ENCODE data around the gene ASTN2. TPM values are rescaled to one million over a fixed set of nuclear protein-coding genes. Genes with fewer than 3 reads are reported as not detected.

The ASTN2 gene
- total RNA-seq, 1 experiment from 2014 or later: 4.8 TPM

DNA sequence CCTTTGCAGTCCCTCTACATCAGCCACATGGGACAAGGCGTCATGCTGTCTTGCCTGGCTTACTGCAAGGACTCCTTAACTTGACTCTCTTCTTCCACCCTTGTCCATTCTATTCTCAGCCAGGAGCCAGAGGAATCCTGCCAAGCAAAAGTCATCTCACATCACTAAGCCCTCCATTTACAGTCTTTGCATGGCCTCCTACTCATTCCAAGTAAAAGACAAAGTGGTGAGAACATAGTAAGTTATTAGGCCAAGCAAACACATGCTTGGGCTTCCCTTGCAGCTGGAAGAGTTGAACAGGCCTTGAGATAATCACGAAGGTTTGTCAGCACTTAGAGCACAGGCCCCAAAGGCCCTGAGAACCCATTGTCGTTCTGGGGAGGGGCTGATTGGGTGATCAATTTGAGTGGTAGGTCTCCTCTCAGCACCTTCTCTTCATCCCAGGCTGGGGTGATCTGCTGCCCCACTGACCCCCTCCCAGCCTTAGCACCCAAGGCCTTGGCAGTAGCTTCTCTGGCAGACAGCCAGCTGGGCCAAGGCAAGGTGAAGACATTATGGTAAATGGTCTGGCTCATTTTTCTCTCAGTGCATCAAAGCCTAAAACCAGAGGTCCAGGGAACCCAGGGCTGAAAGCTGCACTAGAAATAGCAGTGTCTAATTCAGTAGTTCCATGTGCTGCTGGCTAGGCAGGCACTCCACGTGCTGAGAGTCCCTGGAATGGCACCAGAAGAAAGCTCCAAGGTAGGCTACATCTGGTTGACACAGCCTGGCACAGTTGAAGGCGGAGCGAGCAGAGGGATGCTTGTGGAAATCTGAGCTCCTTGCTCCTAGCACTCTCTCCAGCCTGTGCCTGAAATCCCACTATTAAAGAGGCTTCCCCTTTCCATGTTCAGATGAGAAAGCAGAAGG lies 121.4 kb downstream of the ASTN2 start:
- Histone ChIP-seq H3K27ac (ENCODE audit: low read depth, low read length) (no peak overlapping the region), H3K27me3 (ENCODE audit: insufficient read depth, low read length) (no peaks in the 10 kb centered on the region), H3K4me3 (replicated peaks in 1 of 2; ENCODE audit: low read depth in 1 of 2, low read length in 2 of 2) (no peak overlapping the region), H3K4me1 (ENCODE audit: control insufficient read depth in 1 of 2, insufficient read depth in 2 of 2, low read length in 2 of 2) (no peaks in the 10 kb centered on the region), H3K9ac (ENCODE audit: low read length) (no peak overlapping the region), H2AFZ (ENCODE audit: low read depth, low read length, poor library complexity, severe bottlenecking) (no peak overlapping the region), H3K79me2 (ENCODE audit: insufficient read depth, low read length) (no peaks in the 10 kb centered on the region), H3K9me2 (ENCODE audit: insufficient read depth) (no peaks in the 10 kb centered on the region), H3K9me3 (ENCODE audit: control insufficient read depth in 1 of 2, insufficient read depth in 1 of 2, low read depth in 1 of 2, low read length in 2 of 2) (peaks cover 0 to 4% of the 10 kb centered on the region in 2 experiments; a peak in 2 of 4 replicates), H3K36me3 (ENCODE audit: control insufficient read depth in 1 of 2, insufficient read depth in 2 of 2, low read length in 2 of 2) (no peaks in the 10 kb centered on the region), H3K4me2 (ENCODE audit: low read length) (no peak overlapping the region), H4K20me1 (ENCODE audit: insufficient read depth) (no peaks in the 10 kb centered on the region)
- no peak for ATAC-seq
- TF ChIP-seq FOSL1 (IDR thresholded peaks at IDR 0.05; ENCODE audit: low read depth) (no peak), SIN3A (IDR thresholded peaks at IDR 0.05; ENCODE audit: low read depth) (no peak), SP1 (IDR thresholded peaks at IDR 0.05; ENCODE audit: low read depth) (no peak), CEBPB (IDR thresholded peaks at IDR 0.05; ENCODE audit: low read depth) (no peak), ZNF274 (IDR thresholded peaks at IDR 0.05; ENCODE audit: low read depth, low read length) (no peak), EGR1 (IDR thresholded peaks at IDR 0.05; ENCODE audit: low read depth) (no peak), SRF (IDR thresholded peaks at IDR 0.05; ENCODE audit: low read depth) (no peak), ZFX (IDR thresholded peaks at IDR 0.05) (no peak), POLR2AphosphoS5 (IDR thresholded peaks at IDR 0.05; ENCODE audit: low read depth, low read length) (no peak), EZH2phosphoT487 (IDR thresholded peaks at IDR 0.05; ENCODE audit: borderline replicate concordance) (no peak), EZH2 (IDR thresholded peaks at IDR 0.05) (no peak), RAD21 (IDR thresholded peaks at IDR 0.05; ENCODE audit: low read depth) (no peak), TCF7L2 (IDR thresholded peaks at IDR 0.05; ENCODE audit: borderline replicate concordance, extremely low read depth, insufficient read depth, insufficient read length) (no peak), YY1 (IDR thresholded peaks at IDR 0.05; ENCODE audit: extremely low read depth, insufficient replicate concordance, low read depth, low read length) (no peak)
- TF ChIP-seq, protein P1, sequence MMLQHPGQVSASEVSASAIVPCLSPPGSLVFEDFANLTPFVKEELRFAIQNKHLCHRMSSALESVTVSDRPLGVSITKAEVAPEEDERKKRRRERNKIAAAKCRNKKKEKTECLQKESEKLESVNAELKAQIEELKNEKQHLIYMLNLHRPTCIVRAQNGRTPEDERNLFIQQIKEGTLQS (IDR thresholded peaks at IDR 0.05): no peak
- TF ChIP-seq, protein P2, sequence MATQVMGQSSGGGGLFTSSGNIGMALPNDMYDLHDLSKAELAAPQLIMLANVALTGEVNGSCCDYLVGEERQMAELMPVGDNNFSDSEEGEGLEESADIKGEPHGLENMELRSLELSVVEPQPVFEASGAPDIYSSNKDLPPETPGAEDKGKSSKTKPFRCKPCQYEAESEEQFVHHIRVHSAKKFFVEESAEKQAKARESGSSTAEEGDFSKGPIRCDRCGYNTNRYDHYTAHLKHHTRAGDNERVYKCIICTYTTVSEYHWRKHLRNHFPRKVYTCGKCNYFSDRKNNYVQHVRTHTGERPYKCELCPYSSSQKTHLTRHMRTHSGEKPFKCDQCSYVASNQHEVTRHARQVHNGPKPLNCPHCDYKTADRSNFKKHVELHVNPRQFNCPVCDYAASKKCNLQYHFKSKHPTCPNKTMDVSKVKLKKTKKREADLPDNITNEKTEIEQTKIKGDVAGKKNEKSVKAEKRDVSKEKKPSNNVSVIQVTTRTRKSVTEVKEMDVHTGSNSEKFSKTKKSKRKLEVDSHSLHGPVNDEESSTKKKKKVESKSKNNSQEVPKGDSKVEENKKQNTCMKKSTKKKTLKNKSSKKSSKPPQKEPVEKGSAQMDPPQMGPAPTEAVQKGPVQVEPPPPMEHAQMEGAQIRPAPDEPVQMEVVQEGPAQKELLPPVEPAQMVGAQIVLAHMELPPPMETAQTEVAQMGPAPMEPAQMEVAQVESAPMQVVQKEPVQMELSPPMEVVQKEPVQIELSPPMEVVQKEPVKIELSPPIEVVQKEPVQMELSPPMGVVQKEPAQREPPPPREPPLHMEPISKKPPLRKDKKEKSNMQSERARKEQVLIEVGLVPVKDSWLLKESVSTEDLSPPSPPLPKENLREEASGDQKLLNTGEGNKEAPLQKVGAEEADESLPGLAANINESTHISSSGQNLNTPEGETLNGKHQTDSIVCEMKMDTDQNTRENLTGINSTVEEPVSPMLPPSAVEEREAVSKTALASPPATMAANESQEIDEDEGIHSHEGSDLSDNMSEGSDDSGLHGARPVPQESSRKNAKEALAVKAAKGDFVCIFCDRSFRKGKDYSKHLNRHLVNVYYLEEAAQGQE (IDR thresholded peaks at IDR 0.05; ENCODE audit: low read depth): no peak
- TF ChIP-seq, protein P3, sequence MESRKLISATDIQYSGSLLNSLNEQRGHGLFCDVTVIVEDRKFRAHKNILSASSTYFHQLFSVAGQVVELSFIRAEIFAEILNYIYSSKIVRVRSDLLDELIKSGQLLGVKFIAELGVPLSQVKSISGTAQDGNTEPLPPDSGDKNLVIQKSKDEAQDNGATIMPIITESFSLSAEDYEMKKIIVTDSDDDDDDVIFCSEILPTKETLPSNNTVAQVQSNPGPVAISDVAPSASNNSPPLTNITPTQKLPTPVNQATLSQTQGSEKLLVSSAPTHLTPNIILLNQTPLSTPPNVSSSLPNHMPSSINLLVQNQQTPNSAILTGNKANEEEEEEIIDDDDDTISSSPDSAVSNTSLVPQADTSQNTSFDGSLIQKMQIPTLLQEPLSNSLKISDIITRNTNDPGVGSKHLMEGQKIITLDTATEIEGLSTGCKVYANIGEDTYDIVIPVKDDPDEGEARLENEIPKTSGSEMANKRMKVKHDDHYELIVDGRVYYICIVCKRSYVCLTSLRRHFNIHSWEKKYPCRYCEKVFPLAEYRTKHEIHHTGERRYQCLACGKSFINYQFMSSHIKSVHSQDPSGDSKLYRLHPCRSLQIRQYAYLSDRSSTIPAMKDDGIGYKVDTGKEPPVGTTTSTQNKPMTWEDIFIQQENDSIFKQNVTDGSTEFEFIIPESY (IDR thresholded peaks at IDR 0.05; ENCODE audit: extremely low read depth, insufficient replicate concordance, low read length): no peak
- TF ChIP-seq, protein P4, sequence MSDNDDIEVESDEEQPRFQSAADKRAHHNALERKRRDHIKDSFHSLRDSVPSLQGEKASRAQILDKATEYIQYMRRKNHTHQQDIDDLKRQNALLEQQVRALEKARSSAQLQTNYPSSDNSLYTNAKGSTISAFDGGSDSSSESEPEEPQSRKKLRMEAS (IDR thresholded peaks at IDR 0.05): no peak
- ChIA-PET POLR2A (no interaction called here), CTCF (no interaction called here), RAD21 (ENCODE audit: low non-redundant PET in 1 of 2, low total read pairs in 2 of 2, uncharacterized antibody in 2 of 2, unreplicated experiment in 2 of 2) (no interaction called here)
- DNase-seq (ENCODE audit: low read depth, low spot score): no peak
- intact Hi-C loops (cut with micrococcal nuclease): no loop called here
- no TSS peak for BruUV-seq (replicated peaks)
